Fibroblast of skin of right biceps (primary cell): ENCODE results near the gene DAW1.
A peak's percentile ranks its signal among the peaks of the same experiment; 100 is the strongest.
"Not testable (repeated sequence)": the region's sequence is repeated elsewhere in the genome, so short reads cannot be mapped to it uniquely, and the experiment has no call there.

Source experiments
- DNase-seq: peaks from one replicate; pipeline ENCODE4 v3.0.0-alpha.2; 2013

Gene DAW1

GRCh38 chr2:227921648-227922047, 50.2 kb downstream of the DAW1 start:
- no peak for DNase-seq

GRCh38 chr2:227932001-227932400, 60.6 kb downstream of the DAW1 start:
- DNase-seq: no peak

GRCh38 chr2:227932403-227932802, 61.0 kb downstream of the DAW1 start:
- DNase-seq: no peak

GRCh38 chr2:227933884-227934283, 62.5 kb downstream of the DAW1 start:
- DNase-seq: no peak

GRCh38 chr2:227936249-227936648, 64.8 kb downstream of the DAW1 start:
- not testable (repeated sequence) for DNase-seq

- peak; percentile 27 for DNase-seq
These were observed 68.0 kb downstream of the DAW1 start for GRCh38 chr2:227939271-227940027.

GRCh38 chr2:227942021-227942420, 70.6 kb downstream of the DAW1 start:
- DNase-seq: no peak

GRCh38 chr2:227942965-227943364, 71.5 kb downstream of the DAW1 start:
- no peak for DNase-seq

- DNase-seq: no peak
These were observed 88.9 kb downstream of the DAW1 start for GRCh38 chr2:227960317-227960716.

GRCh38 chr2:227971619-227972230, 100.3 kb downstream of the DAW1 start:
- no peak for DNase-seq

GRCh38 chr2:227973241-227973640, 101.8 kb downstream of the DAW1 start:
- DNase-seq: no peak
